KOPT-K1 (cell line): ENCODE measurements around the gene ECSCR.
"Not testable (repeated sequence)": the region's sequence is repeated elsewhere in the genome, so short reads cannot be mapped to it uniquely, and the experiment has no call there.

ENCODE experiments used
- H3K27ac ChIP-seq: fragments of 200-600 bp; sonication (generic); 2 replicates; pipeline ENCODE4 v1.5.1; 2016; ENCODE audit warnings: antibody characterized with exemption, mild to moderate bottlenecking, low read depth, low read length; ENCODE audit not compliant: poor library complexity, severe bottlenecking
- H3K36me3 ChIP-seq: fragments of 200-600 bp; sonication (generic); 2 replicates; pipeline ENCODE4 v1.5.1; 2017; ENCODE audit warnings: antibody characterized with exemption, mild to moderate bottlenecking, low read length, moderate library complexity; ENCODE audit not compliant: insufficient read depth
- H3K9me3 ChIP-seq: fragments of 200-600 bp; sonication (generic); 2 replicates; pipeline ENCODE4 v1.5.1; 2017; ENCODE audit warnings: antibody characterized with exemption, low read length, mild to moderate bottlenecking; ENCODE audit not compliant: insufficient read depth, poor library complexity, severe bottlenecking

ECSCR gene

DNA sequence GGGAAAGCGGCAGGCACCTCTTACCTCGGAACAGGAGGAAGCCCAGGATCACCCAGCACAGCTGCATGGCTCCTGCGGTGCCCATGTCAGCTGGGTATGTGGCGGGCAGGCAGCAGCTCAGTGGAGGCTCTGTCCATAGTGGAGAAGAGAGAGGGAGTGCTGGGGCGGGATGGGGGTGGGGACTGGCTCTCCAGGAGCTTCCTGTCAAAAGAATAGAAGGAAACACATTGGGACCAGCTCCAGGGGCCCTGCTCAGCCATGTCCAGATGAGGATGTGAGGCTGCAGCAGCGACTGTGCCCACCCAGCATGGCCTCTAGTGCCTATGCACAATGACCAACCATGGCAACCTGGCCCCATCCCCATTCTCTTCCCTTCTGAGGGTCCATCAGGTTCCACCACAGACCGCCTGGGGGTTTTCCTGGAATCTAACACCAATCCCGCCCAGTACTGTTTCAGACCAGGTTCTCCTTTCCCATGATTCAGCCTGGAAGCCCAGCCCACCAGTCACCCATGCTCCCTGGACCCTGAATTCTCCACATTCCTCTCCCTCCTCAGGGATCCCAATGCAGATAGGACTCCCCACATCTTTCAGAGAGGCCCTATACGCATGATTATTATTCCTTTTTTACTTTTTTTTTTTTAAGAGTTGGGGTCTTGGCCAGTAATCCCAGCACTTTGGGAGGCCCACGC is at the start of gene ECSCR:
ECSCR (minus strand) TSS at position 158 of the 691 bp plus-strand sequence; CDS start at position 85, 73 bp downstream.
- no peak within 1 kb of the TSS for H3K27ac ChIP-seq
- H3K36me3 ChIP-seq: no peaks in the 10 kb centered on the region
- no peaks in the 10 kb centered on the region for H3K9me3 ChIP-seq

DNA sequence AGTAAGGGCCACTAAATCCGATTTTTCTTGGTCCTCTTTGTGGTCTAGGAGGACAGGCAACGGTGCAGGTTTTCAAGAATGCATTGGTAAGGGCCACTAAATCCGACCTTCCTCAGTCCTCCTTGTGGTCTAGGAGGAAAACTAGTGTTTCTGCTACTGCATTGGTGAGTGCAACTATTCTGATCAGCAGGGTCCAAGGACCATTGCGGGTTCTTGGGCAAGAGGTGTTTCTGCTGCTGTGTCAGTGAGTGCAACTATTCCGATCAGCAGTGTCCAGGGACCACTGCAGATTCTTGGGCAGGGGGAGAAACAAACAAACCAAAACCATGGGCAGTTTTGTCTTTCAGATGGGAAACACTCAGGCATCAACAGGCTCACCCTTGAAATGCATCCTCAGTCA is 42.2 kb upstream of the ECSCR start:
- not testable (repeated sequence) for H3K36me3 ChIP-seq, H3K9me3 ChIP-seq, H3K27ac ChIP-seq

DNA sequence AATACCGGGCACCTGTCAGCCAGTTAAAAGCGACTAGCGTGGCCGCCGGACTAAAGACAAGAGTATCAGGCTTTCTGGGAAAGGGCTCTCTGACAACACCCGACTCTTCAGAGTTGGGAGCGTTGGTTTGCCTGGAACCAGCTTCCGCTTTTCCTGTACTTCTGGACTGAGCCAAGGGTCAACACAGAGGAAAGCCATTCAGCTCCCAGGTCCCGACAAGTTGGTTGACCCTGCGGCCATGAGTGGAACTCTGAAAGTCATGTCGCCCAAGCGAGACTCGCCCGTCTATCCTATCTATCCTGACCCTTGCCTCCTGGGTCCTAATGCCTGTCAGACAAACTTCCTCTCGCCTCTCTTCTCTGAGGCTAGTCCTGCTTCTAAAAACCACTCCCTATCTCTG is 41.3 kb upstream of the ECSCR start:
- H3K36me3 ChIP-seq, H3K9me3 ChIP-seq, H3K27ac ChIP-seq: not testable (repeated sequence)

GRCh38 chr5:139503036-139503817 is 40.7 kb upstream of the ECSCR start:
- H3K27ac ChIP-seq, H3K9me3 ChIP-seq, H3K36me3 ChIP-seq: not testable (repeated sequence)

DNA sequence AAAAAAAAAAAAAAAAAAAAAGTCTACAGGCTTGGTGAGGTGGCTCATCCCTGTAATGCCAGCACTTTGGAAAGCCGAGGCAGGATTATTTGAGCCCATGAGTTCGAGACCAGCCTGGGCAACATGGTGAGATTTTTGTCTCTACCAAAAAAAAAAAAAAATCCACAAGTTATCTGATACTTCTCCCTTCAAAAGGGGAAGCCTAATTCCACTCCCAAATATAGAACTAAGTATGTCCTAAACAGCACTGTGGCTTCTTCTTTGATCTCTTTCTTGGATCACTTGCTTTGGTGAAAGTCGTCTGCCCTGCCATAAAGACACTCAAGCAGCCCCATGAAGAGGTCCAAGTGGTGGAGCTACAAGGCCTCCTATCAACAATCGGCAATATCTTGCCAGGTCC is 38.8 kb upstream of the ECSCR start:
- Histone ChIP-seq H3K27ac (no peak overlapping the region), H3K36me3 (no peaks in the 10 kb centered on the region), H3K9me3 (no peaks in the 10 kb centered on the region)

- Histone ChIP-seq H3K9me3 (no peaks in the 10 kb centered on the region), H3K36me3 (no peaks in the 10 kb centered on the region), H3K27ac (no peak overlapping the region)
Observed at GRCh38 chr5:139495638-139496435, 33.3 kb upstream of the ECSCR start.

- Histone ChIP-seq H3K9me3 (no peaks in the 10 kb centered on the region), H3K27ac (no peak overlapping the region), H3K36me3 (no peaks in the 10 kb centered on the region)
Observed at GRCh38 chr5:139494832-139495231, 32.3 kb upstream of the ECSCR start.

DNA sequence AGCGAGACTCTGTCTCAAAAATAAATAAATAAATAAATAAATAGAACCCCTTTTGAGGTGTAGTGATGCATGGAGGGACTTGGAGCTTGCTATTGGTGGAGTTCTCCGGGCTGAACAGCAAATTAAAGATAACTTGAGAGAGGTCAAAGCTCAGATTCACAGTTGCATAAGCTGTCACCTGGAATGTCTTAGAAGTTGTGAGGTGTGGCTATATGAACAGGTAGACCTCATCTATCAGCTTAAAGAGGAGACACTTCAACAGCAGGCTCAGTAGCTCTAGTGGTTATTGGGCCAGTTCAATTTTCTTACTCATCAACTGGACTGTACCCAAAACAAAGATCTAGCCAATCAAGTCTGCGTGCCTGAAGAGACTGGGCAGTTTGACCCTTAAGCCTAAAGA is 31.7 kb upstream of the ECSCR start:
- H3K36me3 ChIP-seq: no peaks in the 10 kb centered on the region
- no peak overlapping the region for H3K27ac ChIP-seq
- H3K9me3 ChIP-seq: no peaks in the 10 kb centered on the region

GRCh38 chr5:139492700-139493192 is 30.2 kb upstream of the ECSCR start:
- Histone ChIP-seq H3K9me3 (no peaks in the 10 kb centered on the region), H3K27ac (no peak overlapping the region), H3K36me3 (no peaks in the 10 kb centered on the region)

GRCh38 chr5:139488260-139488659 is 25.7 kb upstream of the ECSCR start:
- H3K36me3 ChIP-seq: no peaks in the 10 kb centered on the region
- H3K9me3 ChIP-seq: no peaks in the 10 kb centered on the region
- H3K27ac ChIP-seq: peak overlapping the region; percentile 3

- H3K36me3 ChIP-seq: no peaks in the 10 kb centered on the region
- no peak overlapping the region for H3K27ac ChIP-seq
- H3K9me3 ChIP-seq: no peaks in the 10 kb centered on the region
Observed at GRCh38 chr5:139486201-139486600, 23.7 kb upstream of the ECSCR start.

DNA sequence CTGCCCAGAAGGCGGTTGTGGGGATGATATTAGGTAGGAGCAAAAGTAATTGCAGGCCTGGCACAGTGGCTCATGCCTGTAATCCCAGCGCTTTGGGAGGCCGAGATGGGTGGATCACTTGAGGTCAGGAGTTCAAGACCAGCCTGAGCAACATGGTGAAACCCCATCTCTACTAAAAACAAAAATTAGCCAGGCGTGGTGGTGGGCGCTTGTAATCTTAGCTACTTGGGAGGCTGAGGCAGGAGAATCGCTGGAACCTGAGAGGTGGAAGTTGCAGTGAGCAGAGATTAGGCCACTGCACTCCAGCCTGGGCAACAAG is 20.3 kb upstream of the ECSCR start:
- H3K36me3 ChIP-seq: peaks cover 14% of the 10 kb centered on the region; the same call in 1 of the 2 replicates
- H3K27ac ChIP-seq: peak overlapping the region; percentile 73
- H3K9me3 ChIP-seq: not testable (repeated sequence)

GRCh38 chr5:139482050-139482889 is 19.7 kb upstream of the ECSCR start, which contains the start of gene STING1:
TSS of gene STING1 (minus strand) at chr5:139482758. CDS start at chr5:139481704, 1,054 bp downstream.
- Histone ChIP-seq H3K36me3 (peaks cover 19% of the 10 kb centered on the region; the same call in 1 of the 2 replicates), H3K27ac (peak within 1 kb of the TSS; percentile 73), H3K9me3 (no peaks in the 10 kb centered on the region)

- Histone ChIP-seq H3K36me3 (peaks cover 24% of the 10 kb centered on the region; the same call in 1 of the 2 replicates), H3K27ac (peak overlapping the region; percentile 73), H3K9me3 (no peaks in the 10 kb centered on the region)
Observed at GRCh38 chr5:139481580-139482049, 19.1 kb upstream of the ECSCR start.
